ENCODE data around the gene TMEM132D. TPM values are rescaled to one million over a fixed set of nuclear protein-coding genes. Genes with fewer than 3 reads are reported as not detected.

Gene TMEM132D
- total RNA-seq, 1 donor from 2014 or later = not detected

GRCh38 chr12:129258781-129259318 lies 645.0 kb downstream of the TMEM132D start:
- H3K36me3 Mint-ChIP-seq (ENCODE audit: low read depth, unreplicated experiment) = no peaks in the 10 kb centered on the region
- H3K4me3 ChIP-seq (ENCODE audit: insufficient read depth, low read depth, low read length) = no peak overlapping the region
- no peak overlapping the region for H2AFZ ChIP-seq (ENCODE audit: low read depth, low read length)
- no peaks in the 10 kb centered on the region for H4K20me1 ChIP-seq (ENCODE audit: insufficient read depth, low read length)
- H3K79me2 ChIP-seq (ENCODE audit: insufficient read depth, low read length) = no peaks in the 10 kb centered on the region
- H3K9ac ChIP-seq (ENCODE audit: low read length) = no peak overlapping the region
- FAIRE-seq (no peak), DNase-seq (ENCODE audit: low read depth) (peak; percentile 14)
- peaks cover 4% of the 10 kb centered on the region for H3K4me1 ChIP-seq (ENCODE audit: insufficient read depth, low read length)
- H3K27me3 ChIP-seq (ENCODE audit: insufficient read depth, low read length) = no peaks in the 10 kb centered on the region
- H3K27me3 Mint-ChIP-seq (ENCODE audit: low read depth, unreplicated experiment) = no peaks in the 10 kb centered on the region
- no peaks in the 10 kb centered on the region for H3K4me1 Mint-ChIP-seq (ENCODE audit: low read depth, unreplicated experiment)
- TF ChIP-seq EZH2 (IDR thresholded peaks at IDR 0.05; ENCODE audit: insufficient read depth, low read length) = no peak
- no peak for TF ChIP-seq CTCF (IDR thresholded peaks at IDR 0.05; ENCODE audit: insufficient read depth, low read depth, low read length)
- H3K4me2 ChIP-seq (ENCODE audit: low read length) = no peak overlapping the region
- H3K36me3 ChIP-seq (ENCODE audit: insufficient read depth, low read length) = no peaks in the 10 kb centered on the region
- no peak overlapping the region for H3K27ac Mint-ChIP-seq (ENCODE audit: unreplicated experiment)
- no peak overlapping the region for H3K4me3 Mint-ChIP-seq (ENCODE audit: unreplicated experiment)
- H3K9me3 Mint-ChIP-seq (ENCODE audit: unreplicated experiment) = peaks cover 16% of the 10 kb centered on the region
- no peaks in the 10 kb centered on the region for H3K9me3 ChIP-seq (ENCODE audit: insufficient read depth, low read depth, low read length)
- no peak overlapping the region for H3K27ac ChIP-seq (ENCODE audit: low read depth, low read length)

- Histone ChIP-seq H3K36me3 (ENCODE audit: insufficient read depth, low read length) (no peaks in the 10 kb centered on the region), H3K27ac (ENCODE audit: low read depth, low read length) (no peak overlapping the region), H3K4me3 (ENCODE audit: insufficient read depth, low read depth, low read length) (no peak overlapping the region), H3K9ac (ENCODE audit: low read length) (no peak overlapping the region), H3K4me2 (ENCODE audit: low read length) (peak overlapping the region; percentile 11), H3K4me1 (ENCODE audit: insufficient read depth, low read length) (peaks cover 4% of the 10 kb centered on the region), H3K79me2 (ENCODE audit: insufficient read depth, low read length) (no peaks in the 10 kb centered on the region), H3K9me3 (ENCODE audit: insufficient read depth, low read depth, low read length) (no peaks in the 10 kb centered on the region), H4K20me1 (ENCODE audit: insufficient read depth, low read length) (no peaks in the 10 kb centered on the region), H2AFZ (ENCODE audit: low read depth, low read length) (no peak overlapping the region), H3K27me3 (ENCODE audit: insufficient read depth, low read length) (no peaks in the 10 kb centered on the region)
- Mint-ChIP-seq H3K27me3 (ENCODE audit: low read depth, unreplicated experiment) (no peaks in the 10 kb centered on the region), H3K27ac (ENCODE audit: unreplicated experiment) (no peak overlapping the region), H3K4me1 (ENCODE audit: low read depth, unreplicated experiment) (no peaks in the 10 kb centered on the region), H3K36me3 (ENCODE audit: low read depth, unreplicated experiment) (no peaks in the 10 kb centered on the region), H3K4me3 (ENCODE audit: unreplicated experiment) (no peak overlapping the region), H3K9me3 (ENCODE audit: unreplicated experiment) (peaks cover 14% of the 10 kb centered on the region)
- no peak for FAIRE-seq
- TF ChIP-seq EZH2 (IDR thresholded peaks at IDR 0.05; ENCODE audit: insufficient read depth, low read length) (no peak), CTCF (IDR thresholded peaks at IDR 0.05; ENCODE audit: insufficient read depth, low read depth, low read length) (no peak)
- peak; percentile 49 for DNase-seq (ENCODE audit: low read depth)
Measured at GRCh38 chr12:129257524-129257923, 646.3 kb downstream of the TMEM132D start.

- Histone ChIP-seq H3K36me3 (ENCODE audit: insufficient read depth, low read length) (no peaks in the 10 kb centered on the region), H3K79me2 (ENCODE audit: insufficient read depth, low read length) (no peaks in the 10 kb centered on the region), H3K27me3 (ENCODE audit: insufficient read depth, low read length) (no peaks in the 10 kb centered on the region), H3K27ac (ENCODE audit: low read depth, low read length) (no peak overlapping the region), H3K4me3 (ENCODE audit: insufficient read depth, low read depth, low read length) (no peak overlapping the region), H3K9me3 (ENCODE audit: insufficient read depth, low read depth, low read length) (no peaks in the 10 kb centered on the region), H2AFZ (ENCODE audit: low read depth, low read length) (no peak overlapping the region), H3K4me2 (ENCODE audit: low read length) (no peak overlapping the region), H3K9ac (ENCODE audit: low read length) (no peak overlapping the region), H3K4me1 (ENCODE audit: insufficient read depth, low read length) (no peaks in the 10 kb centered on the region), H4K20me1 (ENCODE audit: insufficient read depth, low read length) (no peaks in the 10 kb centered on the region)
- TF ChIP-seq CTCF (IDR thresholded peaks at IDR 0.05; ENCODE audit: insufficient read depth, low read depth, low read length) (no peak), EZH2 (IDR thresholded peaks at IDR 0.05; ENCODE audit: insufficient read depth, low read length) (no peak)
- Mint-ChIP-seq H3K27ac (ENCODE audit: unreplicated experiment) (no peak overlapping the region), H3K4me3 (ENCODE audit: unreplicated experiment) (no peak overlapping the region), H3K9me3 (ENCODE audit: unreplicated experiment) (peaks cover 6% of the 10 kb centered on the region), H3K4me1 (ENCODE audit: low read depth, unreplicated experiment) (no peaks in the 10 kb centered on the region), H3K36me3 (ENCODE audit: low read depth, unreplicated experiment) (no peaks in the 10 kb centered on the region), H3K27me3 (ENCODE audit: low read depth, unreplicated experiment) (no peaks in the 10 kb centered on the region)
- no peak for FAIRE-seq
- no peak for DNase-seq (ENCODE audit: low read depth)
Measured at GRCh38 chr12:129246630-129247029, 657.2 kb downstream of the TMEM132D start.

Measured in astrocyte (in vitro differentiated cells and primary cell).